Measurements from ENCODE around the gene AKAP8L. TPM values are rescaled to one million over a fixed set of nuclear protein-coding genes. Genes with fewer than 3 reads are reported as not detected.

The AKAP8L gene
- total RNA-seq, 2 donors from 2014 or later, result 190 to 237 TPM

- H3K27ac Mint-ChIP-seq, result no peak overlapping the region
- Histone ChIP-seq H3K9ac (ENCODE audit: extremely low read depth, low read length, poor library complexity, severe bottlenecking) (no peak overlapping the region), H3K36me3 (ENCODE audit: control insufficient read depth, insufficient read depth, low read length) (no peaks in the 10 kb centered on the region), H3K9me3 (ENCODE audit: control insufficient read depth, low read length) (no peaks in the 10 kb centered on the region), H3K27ac (ENCODE audit: low read depth, low read length) (no peak overlapping the region), H3K4me3 (ENCODE audit: low read length) (no peak overlapping the region), H3K4me1 (ENCODE audit: control insufficient read depth, insufficient read depth, low read length) (no peaks in the 10 kb centered on the region), H3K27me3 (ENCODE audit: control insufficient read depth, insufficient read depth, low read length, poor library complexity, severe bottlenecking) (no peaks in the 10 kb centered on the region)
- peaks cover 5% of the 10 kb centered on the region for H3K4me1 Mint-ChIP-seq
- WGBS, 2 experiments (ENCODE audit: insufficient coverage in 1 of 2, insufficient read length in 1 of 2), result 88 to 95% methylated on average over 7 to 10 of the region's 10 CpGs
- H3K27me3 Mint-ChIP-seq (ENCODE audit: insufficient read depth), result no peaks in the 10 kb centered on the region
- H3K9me3 Mint-ChIP-seq, result no peaks in the 10 kb centered on the region
- H3K4me3 Mint-ChIP-seq, result no peak overlapping the region
- H3K36me3 Mint-ChIP-seq (ENCODE audit: low read depth), result no peaks in the 10 kb centered on the region
- DNase-seq, result no peak
- TF ChIP-seq, protein P1, sequence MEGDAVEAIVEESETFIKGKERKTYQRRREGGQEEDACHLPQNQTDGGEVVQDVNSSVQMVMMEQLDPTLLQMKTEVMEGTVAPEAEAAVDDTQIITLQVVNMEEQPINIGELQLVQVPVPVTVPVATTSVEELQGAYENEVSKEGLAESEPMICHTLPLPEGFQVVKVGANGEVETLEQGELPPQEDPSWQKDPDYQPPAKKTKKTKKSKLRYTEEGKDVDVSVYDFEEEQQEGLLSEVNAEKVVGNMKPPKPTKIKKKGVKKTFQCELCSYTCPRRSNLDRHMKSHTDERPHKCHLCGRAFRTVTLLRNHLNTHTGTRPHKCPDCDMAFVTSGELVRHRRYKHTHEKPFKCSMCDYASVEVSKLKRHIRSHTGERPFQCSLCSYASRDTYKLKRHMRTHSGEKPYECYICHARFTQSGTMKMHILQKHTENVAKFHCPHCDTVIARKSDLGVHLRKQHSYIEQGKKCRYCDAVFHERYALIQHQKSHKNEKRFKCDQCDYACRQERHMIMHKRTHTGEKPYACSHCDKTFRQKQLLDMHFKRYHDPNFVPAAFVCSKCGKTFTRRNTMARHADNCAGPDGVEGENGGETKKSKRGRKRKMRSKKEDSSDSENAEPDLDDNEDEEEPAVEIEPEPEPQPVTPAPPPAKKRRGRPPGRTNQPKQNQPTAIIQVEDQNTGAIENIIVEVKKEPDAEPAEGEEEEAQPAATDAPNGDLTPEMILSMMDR (conservative IDR thresholded peaks at IDR 0.05), result no peak
Measured at GRCh38 chr19:15437355-15438123, 18.8 kb upstream of the AKAP8L start.

GRCh38 chr19:15436826-15437110 lies 18.0 kb upstream of the AKAP8L start:
- H3K4me1 Mint-ChIP-seq, result peaks cover 7% of the 10 kb centered on the region

GRCh38 chr19:15436012-15436825 lies 17.4 kb upstream of the AKAP8L start:
- Histone ChIP-seq H3K9me3 (ENCODE audit: control insufficient read depth, low read length) (no peaks in the 10 kb centered on the region), H3K36me3 (ENCODE audit: control insufficient read depth, insufficient read depth, low read length) (no peaks in the 10 kb centered on the region), H3K27ac (ENCODE audit: low read depth, low read length) (no peak overlapping the region), H3K4me1 (ENCODE audit: control insufficient read depth, insufficient read depth, low read length) (peaks cover 5% of the 10 kb centered on the region), H3K4me3 (ENCODE audit: low read length) (no peak overlapping the region), H3K9ac (ENCODE audit: extremely low read depth, low read length, poor library complexity, severe bottlenecking) (no peak overlapping the region), H3K27me3 (ENCODE audit: control insufficient read depth, insufficient read depth, low read length, poor library complexity, severe bottlenecking) (no peaks in the 10 kb centered on the region)
- H3K36me3 Mint-ChIP-seq (ENCODE audit: low read depth), result no peaks in the 10 kb centered on the region
- peaks cover 12% of the 10 kb centered on the region for H3K4me1 Mint-ChIP-seq
- 92 to 93% methylated on average over 5 to 10 of the region's 10 CpGs for WGBS, 2 experiments (ENCODE audit: insufficient coverage in 1 of 2, insufficient read length in 1 of 2)
- TF ChIP-seq, protein P1 (conservative IDR thresholded peaks at IDR 0.05), result no peak
- no peak for DNase-seq
- no peak overlapping the region for H3K27ac Mint-ChIP-seq
- no peak overlapping the region for H3K4me3 Mint-ChIP-seq
- H3K9me3 Mint-ChIP-seq, result no peaks in the 10 kb centered on the region
- no peaks in the 10 kb centered on the region for H3K27me3 Mint-ChIP-seq (ENCODE audit: insufficient read depth)

More at GRCh38 chr19:15436826-15437110, 18.0 kb upstream of the AKAP8L start:
- H3K27ac Mint-ChIP-seq, result no peak overlapping the region
- TF ChIP-seq, protein P1 (conservative IDR thresholded peaks at IDR 0.05), result no peak
- Histone ChIP-seq H3K9ac (ENCODE audit: extremely low read depth, low read length, poor library complexity, severe bottlenecking) (no peak overlapping the region), H3K4me3 (ENCODE audit: low read length) (no peak overlapping the region), H3K27ac (ENCODE audit: low read depth, low read length) (no peak overlapping the region), H3K9me3 (ENCODE audit: control insufficient read depth, low read length) (no peaks in the 10 kb centered on the region), H3K4me1 (ENCODE audit: control insufficient read depth, insufficient read depth, low read length) (no peaks in the 10 kb centered on the region), H3K36me3 (ENCODE audit: control insufficient read depth, insufficient read depth, low read length) (no peaks in the 10 kb centered on the region), H3K27me3 (ENCODE audit: control insufficient read depth, insufficient read depth, low read length, poor library complexity, severe bottlenecking) (no peaks in the 10 kb centered on the region)
- no peaks in the 10 kb centered on the region for H3K9me3 Mint-ChIP-seq
- H3K4me3 Mint-ChIP-seq, result no peak overlapping the region
- WGBS, 2 experiments (ENCODE audit: insufficient coverage in 1 of 2, insufficient read length in 1 of 2), result 89 to 91% methylated on average over 3 to 15 of the region's 15 CpGs
- no peaks in the 10 kb centered on the region for H3K27me3 Mint-ChIP-seq (ENCODE audit: insufficient read depth)
- no peaks in the 10 kb centered on the region for H3K36me3 Mint-ChIP-seq (ENCODE audit: low read depth)
- no peak for DNase-seq

Data from endodermal cell (in vitro differentiated cells).